Stimulated activated naive CD4-positive, alpha-beta T cell (primary cell): Measurements from ENCODE around the gene CIROP.

Source experiments
- DNase-seq, 6 experiments: peaks; one replicate each; lab custom pipeline; 2025; lab: John Stamatoyannopoulos, UW

Gene CIROP

GRCh38 chr14:23093104-23093503, 11.7 kb downstream of the CIROP start:
- DNase-seq: no peak

DNA sequence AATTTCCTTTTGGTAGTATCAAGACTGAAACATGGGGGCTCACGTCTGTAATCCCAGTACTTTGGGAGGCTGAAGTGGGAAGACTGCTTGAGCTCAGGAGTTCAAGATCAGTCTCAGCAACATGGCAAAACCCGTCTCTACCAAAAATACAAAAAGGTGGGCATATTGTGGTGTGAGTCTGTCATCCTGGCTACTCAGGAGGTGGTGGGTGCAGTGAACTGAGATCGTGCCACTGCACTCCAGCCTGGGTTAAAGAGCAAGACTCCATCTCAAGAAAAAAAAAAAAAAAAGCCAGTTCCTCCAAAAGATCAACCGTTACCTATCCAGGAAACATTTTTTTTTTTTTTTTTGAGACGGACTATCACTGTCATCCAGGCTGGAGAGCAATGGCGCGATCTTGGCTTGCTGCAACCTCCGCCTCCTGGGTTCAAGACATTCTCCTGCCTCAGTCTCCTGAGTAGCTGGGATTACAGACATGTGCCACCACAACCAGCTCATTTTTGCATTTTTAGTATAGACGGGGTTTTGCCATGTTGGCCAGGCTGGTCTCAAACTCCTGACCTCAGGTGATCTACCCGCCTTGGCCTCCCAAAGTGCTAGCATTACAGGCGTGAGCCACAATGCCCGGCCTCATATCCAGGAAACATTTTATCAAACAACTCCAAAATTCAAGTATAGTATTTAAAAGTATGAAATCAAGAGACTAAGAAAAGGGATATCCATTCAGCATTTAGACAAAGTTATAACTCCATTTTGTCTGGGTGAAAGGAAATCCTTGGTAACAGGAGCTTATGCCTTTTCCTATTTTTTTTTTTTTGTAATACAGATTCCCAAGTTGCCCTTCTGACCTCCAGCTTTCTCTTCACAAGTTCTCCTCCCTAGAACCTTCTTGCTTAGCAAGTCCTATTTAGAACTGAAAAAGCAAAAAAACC, 13.2 kb downstream of the CIROP start:
- DNase-seq: no peak

GRCh38 chr14:23090254-23090636, 14.5 kb downstream of the CIROP start:
- DNase-seq: no peak

DNA sequence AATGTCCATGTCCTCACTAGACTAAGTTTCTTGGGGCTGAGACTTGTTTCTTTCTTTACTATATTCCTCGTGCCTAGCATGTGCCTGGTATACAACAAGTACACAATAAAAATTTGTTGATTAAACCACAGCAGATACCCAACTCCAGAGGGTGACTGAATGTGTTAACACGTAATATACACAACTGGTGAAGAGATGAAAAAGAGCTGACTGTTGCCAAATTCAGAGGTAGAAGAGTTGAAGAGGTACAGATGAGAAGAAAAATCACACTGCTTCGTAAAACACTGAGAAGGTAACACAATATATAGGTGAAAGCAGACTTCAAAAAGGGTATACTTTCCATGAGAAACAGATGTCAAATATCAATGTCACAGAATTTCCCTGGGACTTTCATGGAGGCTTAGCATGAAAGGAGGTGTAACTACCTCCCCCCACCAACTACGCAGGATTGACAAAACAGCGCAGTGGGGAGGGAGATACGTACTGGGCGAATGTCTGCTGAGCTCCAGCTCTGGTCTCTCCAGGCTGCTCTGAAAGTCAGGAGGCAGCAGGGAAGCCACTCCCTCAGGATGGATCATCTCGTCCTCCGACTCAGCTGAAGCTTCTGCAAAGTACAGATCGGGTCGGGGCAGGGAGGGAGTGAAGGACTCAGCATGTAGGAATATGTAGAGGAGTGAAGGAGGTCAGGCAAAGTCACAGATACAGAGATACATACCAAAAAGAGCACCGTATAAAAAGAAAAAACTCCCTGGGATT, 15.1 kb downstream of the CIROP start:
- DNase-seq: no peak

DNA sequence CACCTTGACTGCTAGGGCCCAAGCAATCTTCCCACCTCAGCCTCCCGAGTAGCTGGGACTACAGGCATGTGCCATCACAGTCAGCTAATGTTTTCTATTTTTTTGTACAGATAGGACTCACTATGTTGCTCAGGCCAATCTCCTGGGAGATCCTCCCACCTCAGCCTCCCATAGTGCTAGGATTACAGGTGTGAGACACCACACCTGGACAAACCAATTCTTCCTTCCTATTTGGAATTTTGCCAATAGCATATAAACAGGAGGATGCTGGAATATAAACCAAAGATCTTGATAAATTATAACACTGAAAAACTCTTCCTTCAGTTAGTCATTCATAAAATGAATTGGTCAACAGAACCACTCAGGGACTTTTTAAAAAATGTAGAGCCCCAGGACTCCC, 18.2 kb downstream of the CIROP start:
- DNase-seq: no peak

GRCh38 chr14:23085458-23085857, 19.3 kb downstream of the CIROP start:
- no peak for DNase-seq

- DNase-seq: no peak
Measured at GRCh38 chr14:23080474-23080873, 24.3 kb downstream of the CIROP start.

GRCh38 chr14:23079716-23080115, 25.1 kb downstream of the CIROP start:
- DNase-seq: no peak

DNA sequence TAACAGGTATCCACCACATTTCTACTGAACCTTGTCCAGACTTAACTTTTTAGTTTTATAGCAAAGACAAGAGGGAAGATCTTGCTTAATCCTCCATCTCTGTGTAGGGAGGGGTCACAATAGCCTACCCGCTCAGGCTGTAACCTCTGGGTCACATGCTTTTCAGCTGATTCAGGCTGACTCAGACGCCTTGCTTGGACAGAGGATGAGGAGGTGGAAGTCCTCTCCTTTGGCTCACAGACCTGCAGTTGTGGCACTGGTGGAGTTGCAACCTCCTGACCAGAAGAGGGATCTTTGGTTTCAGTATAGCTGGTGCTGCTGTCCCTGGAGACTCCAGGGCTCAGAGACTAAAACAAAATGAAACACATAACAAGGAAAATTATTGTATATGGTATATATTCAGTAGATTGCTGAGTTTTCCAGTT, 26.1 kb downstream of the CIROP start:
- no peak for DNase-seq

DNA sequence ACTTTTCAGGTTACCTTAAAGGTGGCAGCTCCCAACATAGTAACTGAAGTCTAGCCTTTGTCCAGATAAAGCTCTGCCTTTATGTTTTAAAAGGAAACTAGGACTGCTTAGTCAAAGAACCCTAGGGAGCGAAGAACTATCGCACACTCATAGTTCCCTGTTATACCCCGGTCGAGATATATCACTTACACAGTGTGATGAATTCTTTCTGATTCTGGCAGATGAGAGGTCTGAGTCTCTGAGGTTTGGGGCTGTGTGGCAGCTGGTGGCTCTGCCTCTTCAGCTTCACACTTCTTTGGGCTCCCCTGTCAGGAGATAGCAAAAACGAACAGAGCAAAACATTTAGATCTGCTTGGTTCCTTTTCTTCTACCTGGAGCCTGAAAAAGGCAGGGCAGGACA, 26.8 kb downstream of the CIROP start:
- DNase-seq: no peak

DNA sequence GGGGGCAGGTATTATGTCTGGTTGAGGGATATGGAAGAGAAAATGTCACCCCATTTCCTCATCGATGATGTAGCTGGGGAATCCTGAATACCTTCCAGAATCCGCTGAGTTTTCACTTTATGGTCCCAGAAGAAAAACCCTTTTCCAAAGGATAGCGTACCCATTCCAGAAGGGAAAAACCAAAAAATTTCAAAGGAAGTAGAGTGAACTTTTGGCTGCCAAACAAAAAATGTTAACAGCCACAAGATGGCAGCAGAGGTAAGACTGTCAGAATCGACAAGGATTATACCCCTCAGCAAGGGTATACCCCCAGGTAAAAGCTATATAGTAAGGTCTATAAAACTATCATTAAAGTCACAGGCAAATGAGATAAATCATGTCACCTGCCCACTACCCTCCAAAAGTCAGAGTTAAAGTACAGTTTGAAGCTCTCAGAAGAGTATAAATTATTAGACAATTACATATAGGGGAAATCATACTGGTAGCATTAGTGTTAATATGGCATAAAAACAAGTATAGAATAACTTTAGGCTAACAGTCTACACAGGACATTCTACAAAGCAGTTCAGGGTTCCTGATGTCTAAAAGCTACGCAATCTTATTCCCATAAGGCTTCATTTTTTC, 27.9 kb downstream of the CIROP start:
- no peak for DNase-seq

GRCh38 chr14:23074906-23075305, 29.9 kb downstream of the CIROP start:
- no peak for DNase-seq

GRCh38 chr14:23071921-23072539, 32.8 kb downstream of the CIROP start:
- DNase-seq: no peak

GRCh38 chr14:23071244-23071920, 33.4 kb downstream of the CIROP start:
- no peak for DNase-seq

DNA sequence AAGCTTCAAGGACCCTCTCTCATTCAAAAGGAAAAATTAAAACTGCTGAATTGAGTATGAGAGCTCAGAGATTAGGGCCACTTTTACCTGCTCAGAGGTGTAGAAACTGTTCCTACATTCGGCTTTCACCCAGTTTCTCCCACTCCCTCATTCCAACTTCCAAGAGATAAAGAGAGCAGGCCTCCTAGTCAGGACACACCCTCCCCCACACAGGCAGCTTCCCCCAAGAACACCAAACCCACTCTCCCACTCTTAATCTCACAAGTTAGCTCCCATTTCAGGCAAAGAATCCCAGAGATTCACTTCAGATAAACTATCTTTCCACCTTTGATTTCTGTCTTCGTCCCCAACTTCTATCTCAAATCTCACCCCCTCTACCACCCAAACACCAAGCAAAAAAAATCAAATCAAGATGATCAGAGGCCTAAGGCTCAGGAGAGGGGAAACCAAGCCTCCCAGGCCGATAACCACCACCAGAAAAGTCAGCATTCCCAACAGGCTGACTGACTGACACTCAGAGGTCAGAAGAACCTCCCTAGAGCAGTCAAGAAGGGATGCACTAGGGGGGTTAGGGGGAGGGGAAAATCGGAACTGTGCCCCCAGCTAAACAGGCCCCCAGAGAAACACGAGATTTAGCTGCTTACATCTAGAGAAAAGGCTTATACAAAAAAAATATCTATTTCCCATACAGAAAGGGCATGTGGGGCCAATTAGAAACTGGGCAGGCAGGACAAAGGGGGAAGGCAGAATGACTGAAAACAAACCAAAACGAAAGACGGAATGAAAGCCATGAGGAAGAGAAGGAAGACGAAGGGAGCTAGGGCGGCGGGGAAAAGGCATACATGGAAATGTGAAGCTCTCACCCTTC, 34.3 kb downstream of the CIROP start:
- DNase-seq: no peak

- no peak for DNase-seq
Measured at GRCh38 chr14:23069413-23069806, 35.4 kb downstream of the CIROP start.

DNA sequence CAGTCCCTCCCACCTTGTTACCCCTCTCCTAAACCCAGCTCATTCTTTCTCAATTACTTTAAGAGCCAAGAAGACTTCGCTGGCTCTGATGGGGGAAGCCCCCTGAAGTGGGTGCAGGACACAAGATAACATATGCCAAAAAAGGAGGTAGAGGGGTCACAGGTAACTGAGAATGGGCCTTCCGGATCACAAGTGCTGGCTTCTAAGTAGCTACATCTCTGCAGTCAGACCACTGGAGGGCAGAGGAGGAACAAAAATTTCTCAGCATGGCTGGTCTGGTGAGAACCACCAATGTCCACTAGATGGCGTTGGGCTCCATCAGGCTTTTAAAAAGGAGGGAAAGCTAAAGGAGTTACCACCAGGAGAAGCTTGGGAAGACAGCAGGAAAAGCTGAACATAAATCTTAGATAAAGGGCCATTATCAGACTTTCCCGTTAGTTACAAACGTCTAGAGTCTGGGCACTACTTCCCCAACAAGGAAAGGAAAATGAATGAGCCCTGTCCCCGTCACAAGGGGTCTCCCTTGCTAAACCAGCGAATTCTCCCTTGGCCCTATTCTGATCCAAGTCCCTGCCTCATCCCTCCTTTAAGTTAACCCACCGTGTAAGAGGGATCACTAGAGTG, 35.9 kb downstream of the CIROP start:
- DNase-seq: no peak

DNA sequence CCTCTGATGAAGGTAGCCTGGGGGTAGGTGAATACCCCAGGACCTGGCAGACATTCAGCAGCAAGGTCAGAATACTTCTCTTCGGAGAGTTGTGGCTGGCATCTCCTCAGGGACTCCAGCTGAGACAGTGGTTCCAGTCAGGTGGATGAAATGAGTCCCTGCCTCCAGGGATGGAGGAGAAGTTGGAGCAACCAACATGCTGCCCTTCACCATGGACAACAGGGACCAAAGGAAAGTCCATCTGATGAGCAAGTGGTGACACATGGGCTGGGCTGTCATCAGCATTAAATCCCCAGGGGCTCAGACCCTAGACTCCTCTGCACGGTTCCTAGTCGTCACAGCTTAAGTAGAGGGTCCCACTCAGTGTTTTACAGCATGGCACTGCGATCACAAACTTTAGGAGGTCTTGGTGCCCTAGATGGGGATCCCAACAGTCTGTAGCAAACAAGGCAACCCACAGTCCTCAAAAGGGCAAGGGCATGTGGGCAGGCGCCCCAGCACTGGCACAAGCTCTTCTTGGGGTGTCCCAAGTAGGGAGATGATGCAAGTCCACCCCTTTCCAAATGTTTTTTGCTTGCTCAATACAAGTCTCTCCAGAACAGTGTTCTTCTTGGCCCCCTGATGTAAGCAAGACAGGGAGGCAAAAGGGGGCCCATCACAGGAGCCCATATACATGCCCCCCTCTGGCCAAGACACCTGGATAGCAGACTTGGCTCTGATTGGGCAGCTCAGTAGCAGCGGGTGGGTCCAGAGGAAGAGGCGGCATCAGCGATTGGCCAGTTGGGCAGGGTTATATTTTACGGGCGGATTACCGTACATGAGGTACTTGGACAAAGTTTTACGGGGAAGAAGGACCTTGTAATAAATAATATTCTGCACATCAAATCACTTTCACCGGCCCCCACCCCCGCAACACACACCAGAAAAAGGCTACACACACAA, 36.7 kb downstream of the CIROP start:
- DNase-seq: no peak
